Parathyroid adenoma (tissue), 2 donors: ENCODE results near the gene NCOR2.

Source experiments
- H2AFZ ChIP-seq: fragments of 300-600 bp; sonication (generic); one replicate; pipeline ENCODE4 v1.7.0; 2017; ENCODE audit warnings: antibody characterized with exemption, mild to moderate bottlenecking
- H3K27ac ChIP-seq: fragments of 300-600 bp; sonication (generic); one replicate; pipeline ENCODE4 v1.7.0; 2017
- H3K27me3 ChIP-seq: fragments of 300-600 bp; sonication (generic); one replicate; pipeline ENCODE4 v1.7.0; 2017; ENCODE audit warnings: low read length; ENCODE audit not compliant: control insufficient read depth, insufficient read depth
- H3K36me3 ChIP-seq: fragments of 300-600 bp; sonication (generic); one replicate; pipeline ENCODE4 v1.7.0; 2017; ENCODE audit warnings: low read length; ENCODE audit not compliant: control insufficient read depth, insufficient read depth
- H3K4me1 ChIP-seq: fragments of 300-600 bp; sonication (generic); one replicate; pipeline ENCODE4 v1.7.0; 2017; ENCODE audit warnings: control low read depth
- H3K4me2 ChIP-seq: fragments of 300-600 bp; sonication (generic); one replicate; pipeline ENCODE4 v1.7.0; 2017; ENCODE audit warnings: low read length
- H3K4me3 ChIP-seq: fragments of 300-600 bp; sonication (generic); one replicate; pipeline ENCODE4 v1.7.0; 2017; ENCODE audit warnings: low read depth, low read length
- H3K79me2 ChIP-seq: fragments of 300-600 bp; sonication (generic); one replicate; pipeline ENCODE4 v1.7.0; 2017; ENCODE audit warnings: control low read depth
- H3K9ac ChIP-seq: fragments of 300-600 bp; sonication (generic); one replicate; pipeline ENCODE4 v1.7.0; 2017; ENCODE audit warnings: mild to moderate bottlenecking
- H3K9me3 ChIP-seq: fragments of 300-600 bp; sonication (generic); one replicate; pipeline ENCODE4 v1.7.0; 2017; ENCODE audit warnings: low read length; ENCODE audit not compliant: control insufficient read depth
- TF ChIP-seq, protein P1 (sequence below): fragments of 300-600 bp; sonication (generic); IDR thresholded peaks from one replicate; pipeline ENCODE4 v1.7.0; 2017; ENCODE audit warnings: antibody characterized with exemption, mild to moderate bottlenecking
- donor health status: primary hyperparathyroidism.

NCOR2 gene

GRCh38 chr12:124567673-124568373, 411 bp upstream of the NCOR2 start:
- peak overlapping the region; percentile 97 for H2AFZ ChIP-seq
- peak overlapping the region; percentile 84 for H3K27ac ChIP-seq
- peak overlapping the region; percentile 39 for H3K4me3 ChIP-seq
- peak overlapping the region; percentile 75 for H3K4me2 ChIP-seq
- peaks cover 33% of the 10 kb centered on the region for H3K79me2 ChIP-seq
- H3K36me3 ChIP-seq = no peaks in the 10 kb centered on the region
- peaks cover 6% of the 10 kb centered on the region for H3K4me1 ChIP-seq
- H3K27me3 ChIP-seq = no peaks in the 10 kb centered on the region
- H3K9ac ChIP-seq = no peak overlapping the region
- no peaks in the 10 kb centered on the region for H3K9me3 ChIP-seq
- TF ChIP-seq, protein P1, sequence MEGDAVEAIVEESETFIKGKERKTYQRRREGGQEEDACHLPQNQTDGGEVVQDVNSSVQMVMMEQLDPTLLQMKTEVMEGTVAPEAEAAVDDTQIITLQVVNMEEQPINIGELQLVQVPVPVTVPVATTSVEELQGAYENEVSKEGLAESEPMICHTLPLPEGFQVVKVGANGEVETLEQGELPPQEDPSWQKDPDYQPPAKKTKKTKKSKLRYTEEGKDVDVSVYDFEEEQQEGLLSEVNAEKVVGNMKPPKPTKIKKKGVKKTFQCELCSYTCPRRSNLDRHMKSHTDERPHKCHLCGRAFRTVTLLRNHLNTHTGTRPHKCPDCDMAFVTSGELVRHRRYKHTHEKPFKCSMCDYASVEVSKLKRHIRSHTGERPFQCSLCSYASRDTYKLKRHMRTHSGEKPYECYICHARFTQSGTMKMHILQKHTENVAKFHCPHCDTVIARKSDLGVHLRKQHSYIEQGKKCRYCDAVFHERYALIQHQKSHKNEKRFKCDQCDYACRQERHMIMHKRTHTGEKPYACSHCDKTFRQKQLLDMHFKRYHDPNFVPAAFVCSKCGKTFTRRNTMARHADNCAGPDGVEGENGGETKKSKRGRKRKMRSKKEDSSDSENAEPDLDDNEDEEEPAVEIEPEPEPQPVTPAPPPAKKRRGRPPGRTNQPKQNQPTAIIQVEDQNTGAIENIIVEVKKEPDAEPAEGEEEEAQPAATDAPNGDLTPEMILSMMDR = peak; percentile 16

DNA sequence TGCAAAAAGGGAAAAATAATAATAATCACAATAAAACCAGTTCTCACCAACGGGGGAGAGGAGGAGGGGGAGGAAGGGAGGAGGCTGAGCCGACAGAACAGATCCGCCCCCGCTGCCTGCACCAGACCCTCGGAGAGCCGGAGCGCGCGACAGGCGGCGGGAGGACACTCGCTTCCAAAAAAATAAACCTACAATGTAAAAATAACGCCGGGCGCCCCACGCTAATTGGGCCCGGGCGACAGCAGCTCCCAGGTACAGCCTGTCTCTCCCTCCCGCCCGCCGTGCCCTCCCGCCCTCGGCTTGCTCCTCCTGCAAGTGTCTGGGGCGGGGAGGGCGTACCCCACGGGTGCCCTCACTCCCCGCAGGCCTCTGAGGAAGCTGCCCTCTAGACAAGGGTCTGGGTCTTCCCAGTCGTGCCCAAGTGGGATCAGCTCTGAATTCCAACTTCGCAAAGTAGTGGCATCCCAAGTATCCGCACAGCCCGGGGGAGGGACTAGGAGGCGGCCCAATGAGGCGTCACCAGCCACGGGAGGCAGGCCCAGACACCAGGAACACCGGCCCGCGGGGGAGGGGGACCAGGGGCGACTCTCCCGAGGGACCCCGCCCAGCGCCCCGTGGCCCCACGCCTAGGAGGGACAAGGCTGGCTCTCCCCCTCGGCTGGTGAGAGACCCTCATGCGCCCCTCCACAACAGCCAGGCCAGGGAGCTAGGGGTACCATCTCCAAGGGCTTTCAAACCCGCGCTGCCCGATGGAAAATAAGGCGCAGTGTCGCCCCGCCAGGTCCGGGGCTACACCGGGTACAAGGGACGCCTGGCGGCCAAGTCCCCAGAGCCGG, 1.0 kb downstream of the NCOR2 start:
- peaks cover 6% of the 10 kb centered on the region for H3K4me1 ChIP-seq
- peak overlapping the region; percentile 99 for H3K4me2 ChIP-seq

GRCh38 chr12:124565656-124566160, 1.7 kb downstream of the NCOR2 start:
- H3K27me3 ChIP-seq = no peaks in the 10 kb centered on the region
- no peaks in the 10 kb centered on the region for H3K36me3 ChIP-seq
- TF ChIP-seq, protein P1 = no peak
- no peaks in the 10 kb centered on the region for H3K9me3 ChIP-seq
- H3K4me1 ChIP-seq = peaks cover 6% of the 10 kb centered on the region
- peaks cover 54% of the 10 kb centered on the region for H3K79me2 ChIP-seq
- H2AFZ ChIP-seq = peak overlapping the region; percentile 92
- no peak overlapping the region for H3K27ac ChIP-seq
- H3K9ac ChIP-seq = peak overlapping the region; percentile 72
- peak overlapping the region; percentile 93 for H3K4me3 ChIP-seq
- peak overlapping the region; percentile 99 for H3K4me2 ChIP-seq

More for the DNA sequence above, 1.0 kb downstream of the NCOR2 start:
- TF ChIP-seq, protein P1 = no peak
- no peaks in the 10 kb centered on the region for H3K9me3 ChIP-seq
- no peaks in the 10 kb centered on the region for H3K27me3 ChIP-seq
- peaks cover 47% of the 10 kb centered on the region for H3K79me2 ChIP-seq
- H3K27ac ChIP-seq = peak overlapping the region; percentile 68
- H3K9ac ChIP-seq = peak overlapping the region; percentile 72
- H3K36me3 ChIP-seq = no peaks in the 10 kb centered on the region
- peak overlapping the region; percentile 93 for H3K4me3 ChIP-seq
- H2AFZ ChIP-seq = peak overlapping the region; percentile 92

DNA sequence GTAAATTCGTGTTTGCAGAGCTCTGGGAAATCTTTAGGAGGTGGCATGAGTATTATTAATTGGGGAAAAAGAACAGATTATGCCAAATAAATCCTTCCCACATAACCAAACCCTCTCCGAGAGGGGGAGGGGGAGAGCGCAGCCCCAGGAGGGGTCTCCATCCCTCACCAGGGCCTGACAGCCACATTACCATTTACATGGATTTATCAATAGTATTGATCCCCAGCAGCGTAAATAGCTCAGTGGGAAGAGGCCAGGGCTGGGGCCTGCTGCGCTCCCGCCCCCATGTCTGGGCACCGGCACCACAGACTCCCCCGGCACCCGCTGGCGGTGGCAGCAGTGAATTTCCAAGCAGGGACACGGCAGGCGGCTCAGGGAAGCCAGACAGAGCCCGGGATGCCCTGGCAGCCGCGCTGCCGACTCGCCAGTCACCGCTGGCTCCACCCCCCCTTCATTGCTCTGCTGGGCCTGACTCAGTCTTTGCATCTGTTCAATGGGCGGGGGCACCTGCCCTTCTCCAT, 2.4 kb downstream of the NCOR2 start:
- Histone ChIP-seq H3K27me3 (no peaks in the 10 kb centered on the region), H3K79me2 (peaks cover 60% of the 10 kb centered on the region), H3K9me3 (no peaks in the 10 kb centered on the region), H3K4me2 (no peak overlapping the region), H3K9ac (no peak overlapping the region), H2AFZ (no peak overlapping the region), H3K4me1 (peaks cover 6% of the 10 kb centered on the region), H3K36me3 (no peaks in the 10 kb centered on the region), H3K27ac (no peak overlapping the region), H3K4me3 (no peak overlapping the region)
- TF ChIP-seq, protein P1 = no peak
